HEK293T (cell line): Measurements from ENCODE around the gene VSTM2L.

Experiments
- CTCF ChIA-PET: fragments of 350-600 bp; formaldehyde crosslinking; extraction: SDS; loops from one replicate; lab custom pipeline; 2021; ENCODE audit warnings: antibody characterized with exemption, inconsistent platforms; lab: Yijun Ruan, JAX
- POLR2A ChIA-PET: fragments of 350-600 bp; formaldehyde crosslinking; extraction: SDS; loops from one replicate; lab custom pipeline; 2020; ENCODE audit warnings: antibody characterized with exemption, inconsistent platforms; lab: Yijun Ruan, JAX
- DNase-seq: peaks from one replicate; pipeline ENCODE4 v3.0.0; 2012; ENCODE audit warnings: mixed read lengths; ENCODE audit errors: extremely low spot score
- ARNT ChIP-seq: fragments of 450-650 bp; IDR thresholded peaks from 2 replicates; pipeline ENCODE4 v1.6.1; 2017; ENCODE audit warnings: mild to moderate bottlenecking
- BHLHE40 ChIP-seq: fragments of 450-650 bp; IDR thresholded peaks from 2 replicates; pipeline ENCODE4 v1.6.1; 2016; ENCODE audit warnings: mild to moderate bottlenecking, moderate library complexity, borderline replicate concordance
- CTBP1 ChIP-seq: fragments of 450-650 bp; IDR thresholded peaks from 2 replicates; pipeline ENCODE4 v1.6.1; 2016; ENCODE audit warnings: borderline replicate concordance
- ELF4 ChIP-seq: fragments of 450-650 bp; IDR thresholded peaks from 2 replicates; pipeline ENCODE4 v1.6.1; 2017; ENCODE audit warnings: antibody characterized with exemption
- FOXA1 ChIP-seq: fragments of 450-650 bp; IDR thresholded peaks from 2 replicates; pipeline ENCODE4 v1.6.1; 2016; ENCODE audit warnings: mild to moderate bottlenecking
- FOXK2 ChIP-seq: fragments of 450-650 bp; IDR thresholded peaks from 2 replicates; pipeline ENCODE4 v1.6.1; 2016; ENCODE audit warnings: mild to moderate bottlenecking
- FOXM1 ChIP-seq: fragments of 450-650 bp; IDR thresholded peaks from 2 replicates; pipeline ENCODE4 v1.6.1; 2017; ENCODE audit warnings: mild to moderate bottlenecking, borderline replicate concordance
- HDGF ChIP-seq: fragments of 450-650 bp; IDR thresholded peaks from 2 replicates; pipeline ENCODE4 v1.6.1; 2017; ENCODE audit warnings: antibody characterized with exemption, borderline replicate concordance
- L3MBTL2 ChIP-seq: fragments of 450-650 bp; conservative IDR thresholded peaks from 2 replicates; pipeline ENCODE4 v1.6.1; 2016; ENCODE audit warnings: mild to moderate bottlenecking
- LEF1 ChIP-seq: fragments of 450-650 bp; IDR thresholded peaks from 2 replicates; pipeline ENCODE4 v1.6.1; 2017; ENCODE audit warnings: mild to moderate bottlenecking, borderline replicate concordance
- NFRKB ChIP-seq: fragments of 450-650 bp; IDR thresholded peaks from 2 replicates; pipeline ENCODE4 v1.6.1; 2016; ENCODE audit warnings: mild to moderate bottlenecking, moderate library complexity
- SP1 ChIP-seq: fragments of 450-650 bp; IDR thresholded peaks from 2 replicates; pipeline ENCODE4 v1.6.1; 2017
- SUZ12 ChIP-seq: fragments of 450-650 bp; IDR thresholded peaks from 2 replicates; pipeline ENCODE4 v1.6.1; 2016; ENCODE audit warnings: mild to moderate bottlenecking
- TARDBP ChIP-seq: fragments of 450-650 bp; IDR thresholded peaks from 2 replicates; pipeline ENCODE4 v1.6.1; 2016
- ZNF384 ChIP-seq: fragments of 450-650 bp; IDR thresholded peaks from 2 replicates; pipeline ENCODE4 v1.6.1; 2016
- TF ChIP-seq, protein P1 (sequence below): fragments of 450-650 bp; IDR thresholded peaks from 2 replicates; pipeline ENCODE4 v1.6.1; 2016

The VSTM2L gene

DNA sequence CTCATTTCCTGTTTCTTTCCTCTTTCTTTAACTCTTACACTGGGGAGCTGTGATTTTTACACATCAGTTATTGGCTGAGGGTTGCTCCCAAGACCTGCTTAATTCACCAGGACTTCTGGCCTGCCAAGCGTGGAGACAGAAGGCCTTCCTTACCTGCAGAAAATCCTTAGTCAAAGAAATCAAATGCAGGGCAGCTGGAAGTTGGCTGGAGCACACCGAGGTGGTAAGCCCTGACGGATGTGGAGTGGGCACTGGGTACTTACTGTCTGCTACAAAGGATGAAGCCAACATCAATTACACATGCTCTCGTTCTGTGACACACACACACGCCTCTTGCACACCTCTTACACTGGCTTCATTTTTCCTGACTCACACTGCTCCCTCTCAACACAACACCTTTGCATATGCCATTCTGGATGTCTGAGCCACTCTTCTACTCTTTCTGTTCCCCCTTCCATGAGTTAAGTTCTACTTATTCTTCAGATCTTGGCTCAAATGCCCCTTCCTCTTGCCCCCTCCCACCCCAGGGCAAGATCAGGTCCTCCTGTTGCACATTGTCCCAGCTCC, 68.7 kb downstream of the VSTM2L start:
- ChIA-PET CTCF (no interaction called here), POLR2A (interaction anchor here (0.7 kb wide), 1 partner anchor 289 kb away, joined by 3 read pairs; no protein-coding TSS in a partner anchor)
- TF ChIP-seq L3MBTL2 (no peak), TARDBP (no peak), SP1 (no peak), ELF4 (no peak), NFRKB (no peak)
- TF ChIP-seq, protein P1, sequence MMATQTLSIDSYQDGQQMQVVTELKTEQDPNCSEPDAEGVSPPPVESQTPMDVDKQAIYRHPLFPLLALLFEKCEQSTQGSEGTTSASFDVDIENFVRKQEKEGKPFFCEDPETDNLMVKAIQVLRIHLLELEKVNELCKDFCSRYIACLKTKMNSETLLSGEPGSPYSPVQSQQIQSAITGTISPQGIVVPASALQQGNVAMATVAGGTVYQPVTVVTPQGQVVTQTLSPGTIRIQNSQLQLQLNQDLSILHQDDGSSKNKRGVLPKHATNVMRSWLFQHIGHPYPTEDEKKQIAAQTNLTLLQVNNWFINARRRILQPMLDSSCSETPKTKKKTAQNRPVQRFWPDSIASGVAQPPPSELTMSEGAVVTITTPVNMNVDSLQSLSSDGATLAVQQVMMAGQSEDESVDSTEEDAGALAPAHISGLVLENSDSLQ: no peak
- DNase-seq: no peak

DNA sequence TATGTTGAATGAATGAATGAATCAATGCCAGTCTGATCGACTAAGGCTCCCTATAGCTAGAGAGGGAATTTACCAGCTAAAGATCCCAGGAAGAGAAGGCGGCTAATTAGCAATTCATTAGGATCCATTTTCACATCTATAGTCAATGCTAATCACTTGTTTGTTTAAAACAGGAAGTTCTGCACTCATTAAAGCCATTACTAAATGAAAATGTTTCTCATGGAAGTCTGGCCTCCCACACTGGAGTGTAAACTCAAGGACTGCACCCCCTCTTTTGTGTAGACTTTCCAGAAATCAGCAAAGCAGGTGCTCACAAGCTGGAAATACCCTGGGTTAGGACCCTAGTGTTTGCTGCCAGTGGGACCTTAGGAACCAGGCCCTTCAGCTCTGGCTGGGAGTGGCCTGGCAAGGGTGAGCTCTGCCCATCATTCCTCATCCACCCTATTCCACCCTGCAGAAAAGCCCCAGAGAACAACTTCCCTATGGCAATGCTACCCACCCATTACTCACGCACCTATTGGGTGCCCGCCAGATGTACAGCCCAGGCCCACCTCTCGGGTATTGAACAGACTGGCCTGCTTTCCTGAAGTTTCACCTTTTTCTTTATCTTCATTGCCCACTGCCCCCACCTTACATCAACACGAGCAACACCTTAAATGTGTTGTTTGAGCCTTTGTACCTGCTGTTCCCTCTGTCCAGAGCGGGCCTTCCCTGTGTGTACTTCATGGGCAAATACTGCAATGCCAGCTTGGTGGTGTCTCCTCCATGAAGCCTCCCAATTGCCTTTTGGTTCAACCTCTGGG, 69.5 kb downstream of the VSTM2L start:
- ChIA-PET CTCF (no interaction called here), POLR2A (interaction anchor here (0.6 kb wide), 1 partner anchor 106 kb away, joined by 3 read pairs; no protein-coding TSS in a partner anchor)
- no peak for DNase-seq
- TF ChIP-seq ELF4 (no peak), FOXM1 (no peak), LEF1 (no peak), SUZ12 (no peak), CTBP1 (no peak), TARDBP (no peak), ARNT (no peak), SP1 (no peak), FOXK2 (no peak), ZNF384 (no peak), FOXA1 (no peak), BHLHE40 (no peak), L3MBTL2 (no peak), HDGF (no peak), NFRKB (no peak)
- TF ChIP-seq, protein P1: no peak

DNA sequence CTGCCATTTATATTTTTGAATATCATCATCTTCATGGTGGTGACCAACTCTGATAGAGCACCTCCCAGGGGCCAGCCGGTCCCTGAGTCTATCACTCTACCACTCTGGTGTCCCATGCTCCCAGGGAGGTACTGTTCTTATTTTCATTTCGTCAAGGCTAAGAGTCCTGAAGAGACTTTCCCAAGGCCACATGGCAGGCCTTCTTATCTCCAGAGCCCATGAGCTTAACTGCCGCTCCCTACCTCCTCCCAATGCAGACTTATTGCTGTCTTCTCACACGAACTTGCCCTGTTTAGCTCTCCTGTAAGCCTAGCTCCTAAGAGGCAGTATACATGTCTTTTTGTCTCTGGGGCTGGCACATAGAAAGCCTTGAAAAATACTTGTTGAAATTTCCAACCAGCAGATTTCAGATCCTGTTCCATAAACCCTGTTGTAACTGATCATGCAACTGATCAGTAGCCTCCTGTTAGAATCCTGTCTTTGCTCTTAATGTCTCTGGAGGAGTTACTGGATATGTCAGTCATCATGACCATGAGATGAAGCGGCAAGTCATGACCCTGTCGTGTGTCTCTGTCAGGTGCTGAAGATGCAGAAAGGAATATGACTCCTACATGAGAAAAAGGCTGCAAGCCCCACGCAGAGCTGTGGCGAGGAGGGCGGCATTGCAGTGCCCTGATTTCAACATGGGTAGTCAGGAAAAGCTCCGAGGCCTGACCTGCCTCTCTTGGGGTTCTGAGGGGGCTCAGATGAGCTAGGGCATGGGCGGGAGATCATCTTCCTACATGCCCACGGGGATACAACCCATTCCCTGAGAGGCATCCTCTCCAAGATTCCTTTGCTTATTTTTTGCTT, 70.4 kb downstream of the VSTM2L start:
- CTCF ChIA-PET: interaction anchor here (0.6 kb wide), 1 partner anchor 15 kb away, joined by 3 read pairs; no protein-coding TSS in a partner anchor
- TF ChIP-seq ARNT: no peak
- no peak for TF ChIP-seq SUZ12
- no peak for TF ChIP-seq BHLHE40
- no peak for TF ChIP-seq SP1
- TF ChIP-seq NFRKB: no peak
- TF ChIP-seq L3MBTL2: no peak
- TF ChIP-seq ZNF384: no peak
- no peak for TF ChIP-seq ELF4
- POLR2A ChIA-PET: interaction anchor here (0.6 kb wide), 1 partner anchor 107 kb away, joined by 3 read pairs; no protein-coding TSS in a partner anchor
- DNase-seq: no peak

DNA sequence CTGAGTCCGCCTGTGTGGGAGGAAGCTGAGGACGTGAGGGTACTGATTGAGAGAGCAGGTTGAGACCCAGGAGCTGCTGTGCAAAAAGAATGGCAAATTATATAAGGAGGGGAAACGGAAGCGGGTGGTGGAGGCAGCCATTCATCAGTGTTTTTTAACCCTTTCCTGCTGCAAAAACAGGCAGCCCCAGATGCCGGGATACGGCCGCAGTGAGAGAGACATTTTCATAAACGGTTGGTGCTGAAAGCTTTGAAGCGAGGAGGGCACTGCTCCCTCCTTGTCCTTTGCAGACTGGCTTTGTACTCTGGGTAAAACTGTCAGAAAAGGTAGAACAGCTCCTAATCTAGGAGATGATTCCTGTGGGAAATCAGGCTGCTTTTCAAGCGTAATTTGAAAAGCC, 74.0 kb downstream of the VSTM2L start:
- ChIA-PET CTCF (no interaction called here), POLR2A (no interaction called here)
- TF ChIP-seq FOXM1 (no peak), CTBP1 (no peak), ELF4 (no peak), HDGF (no peak), TARDBP (no peak)
- no peak for DNase-seq

DNA sequence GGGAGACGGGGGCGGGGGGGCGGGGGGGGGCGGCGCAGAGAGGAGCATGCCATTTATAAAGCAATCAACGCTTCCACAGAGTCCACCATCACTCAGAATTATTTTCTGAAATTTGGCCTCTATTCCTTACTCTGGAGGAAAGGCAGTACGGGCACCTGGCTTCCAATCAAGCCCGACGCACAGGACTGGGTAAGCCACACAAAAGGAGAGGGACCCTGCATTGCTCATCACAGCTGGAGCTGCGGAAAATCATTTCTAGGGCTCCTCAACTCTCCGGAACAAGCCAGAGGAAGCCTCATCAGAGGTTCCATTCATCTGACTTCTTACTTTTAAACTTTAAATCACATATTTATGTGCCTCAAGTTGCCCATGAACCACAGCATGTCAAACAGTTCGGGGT, 74.4 kb downstream of the VSTM2L start:
- ChIA-PET CTCF (no interaction called here), POLR2A (no interaction called here)
- TF ChIP-seq HDGF (no peak), SUZ12 (no peak), ARNT (no peak), FOXK2 (no peak), ZNF384 (no peak), FOXA1 (no peak), BHLHE40 (no peak), LEF1 (no peak), TARDBP (no peak), CTBP1 (no peak), ELF4 (no peak), L3MBTL2 (no peak), NFRKB (no peak), FOXM1 (no peak), SP1 (no peak)
- TF ChIP-seq, protein P1: no peak
- DNase-seq: no peak
